Measurements from ENCODE around the gene ERMN.

GRCh38 chr2:157339965-157340655 lies 14.5 kb upstream of the ERMN start:
- TF ChIP-seq POLR2A (IDR thresholded peaks at IDR 0.05), result no peak
- no peak for TF ChIP-seq CTCF (IDR thresholded peaks at IDR 0.05)
- TF ChIP-seq POLR2AphosphoS5 (IDR thresholded peaks at IDR 0.05), result no peak

Measured in prostate gland (tissue), 2 donors.